Measurements from ENCODE around the gene FBXL22. TPM values are rescaled to one million over a fixed set of nuclear protein-coding genes. Genes with fewer than 3 reads are reported as not detected.
"Not testable (repeated sequence)": the region's sequence is repeated elsewhere in the genome, so short reads cannot be mapped to it uniquely, and the experiment has no call there.

FBXL22 gene
- total RNA-seq, 1 donor from 2014 or later: 58.4 TPM

- no peak for DNase-seq (ENCODE audit: low spot score)
These were observed 14.0 kb downstream of the FBXL22 start for GRCh38 chr15:63611177-63611576.

DNA sequence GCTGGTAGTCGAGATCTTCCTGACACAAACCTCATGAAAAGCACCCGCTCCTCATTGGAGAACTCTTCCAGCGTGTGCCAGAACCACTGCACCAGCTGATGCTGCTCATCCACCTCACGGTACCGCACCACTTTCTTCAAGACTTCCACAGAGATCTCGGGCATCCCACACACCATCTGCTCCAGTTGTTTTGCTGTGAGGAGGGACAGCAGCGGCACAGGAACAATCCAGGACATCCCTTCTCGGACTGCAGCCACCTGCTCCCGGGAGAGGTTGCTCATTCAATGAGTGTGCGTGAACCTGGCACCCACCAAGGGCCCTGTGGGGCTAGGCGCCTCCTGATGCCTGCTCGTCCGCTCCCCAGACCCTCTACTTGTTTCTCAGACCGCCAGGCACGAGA is 15.1 kb downstream of the FBXL22 start:
- no peak for DNase-seq (ENCODE audit: low spot score)

DNA sequence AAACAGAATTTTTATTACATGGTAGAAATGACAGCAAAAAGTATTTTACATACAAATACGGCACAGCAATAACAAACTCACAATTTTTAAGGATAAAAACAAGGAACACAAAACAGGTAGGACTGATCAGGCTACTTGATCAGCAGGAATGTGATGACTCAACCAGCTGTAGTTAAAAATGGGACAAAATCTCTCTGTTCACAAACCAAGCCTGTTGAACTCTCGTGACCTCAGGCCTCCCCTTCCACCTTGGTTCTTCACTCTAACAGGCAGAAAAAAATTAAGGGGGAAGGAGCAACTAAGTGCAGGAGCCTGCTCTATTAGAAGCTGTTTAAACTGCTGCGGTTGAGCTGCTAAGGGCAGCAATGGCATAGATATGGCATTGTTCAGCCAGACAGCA is 18.7 kb downstream of the FBXL22 start:
- no peak for DNase-seq (ENCODE audit: low spot score)

DNA sequence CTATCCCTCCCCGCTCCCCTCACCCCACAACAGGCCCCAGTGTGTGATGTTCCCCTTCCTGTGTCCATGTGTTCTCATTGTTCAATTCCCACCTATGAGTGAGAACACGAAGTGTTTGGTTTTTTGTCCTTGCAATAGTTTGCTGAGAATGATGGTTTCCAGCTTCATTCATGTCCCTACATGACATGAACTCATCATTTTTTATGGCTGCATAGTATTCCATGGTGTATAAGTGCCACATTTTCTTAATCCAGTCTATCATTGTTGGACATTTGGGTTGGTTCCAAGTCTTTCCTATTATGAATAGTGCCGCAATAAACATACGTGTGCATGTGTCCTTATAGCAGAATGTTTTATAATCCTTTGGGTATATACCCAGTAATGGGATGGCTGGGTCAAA is 20.0 kb downstream of the FBXL22 start:
- DNase-seq (ENCODE audit: low spot score): not testable (repeated sequence)

GRCh38 chr15:63617627-63618026 is 20.4 kb downstream of the FBXL22 start:
- DNase-seq (ENCODE audit: low spot score): not testable (repeated sequence)

- DNase-seq (ENCODE audit: low spot score): not testable (repeated sequence)
These were observed 23.6 kb downstream of the FBXL22 start for GRCh38 chr15:63620760-63621159.

DNA sequence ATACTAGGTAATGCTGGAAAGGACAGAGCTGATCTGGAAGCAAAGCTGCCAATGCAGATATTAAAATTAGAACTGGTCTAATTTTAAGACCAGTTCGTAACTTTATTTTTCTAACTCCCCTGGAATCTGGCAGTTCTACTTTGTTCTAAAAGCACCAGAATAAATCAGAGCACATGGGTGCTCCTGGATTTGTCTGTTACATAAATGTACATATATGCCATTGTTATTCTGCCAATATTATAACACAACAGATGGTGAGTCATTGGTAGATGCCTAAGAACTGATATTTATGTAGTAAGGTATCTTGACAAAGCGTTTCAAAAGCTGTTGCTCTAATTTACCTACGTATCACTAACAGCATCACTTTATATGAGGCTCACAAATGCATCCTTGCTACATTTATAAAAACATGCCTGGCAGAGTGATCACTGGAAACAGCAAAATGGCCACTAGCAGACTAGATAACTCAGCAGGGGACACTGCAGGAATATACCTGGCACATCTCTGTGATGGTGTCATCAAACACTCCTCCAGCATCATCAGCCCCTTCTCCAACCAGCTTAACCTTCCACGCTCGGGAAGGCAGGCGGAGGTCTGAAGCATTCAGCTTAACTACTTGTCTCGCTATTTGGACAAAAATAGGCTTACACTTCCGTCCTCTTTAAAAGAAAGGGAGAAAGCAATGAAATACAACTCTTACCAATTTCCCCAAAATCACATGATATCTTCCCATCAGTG is 26.2 kb downstream of the FBXL22 start:
- no peak for DNase-seq (ENCODE audit: low spot score)

GRCh38 chr15:63626955-63627354 is 29.8 kb downstream of the FBXL22 start:
- no peak for DNase-seq (ENCODE audit: low spot score)

- no peak for DNase-seq (ENCODE audit: low spot score)
These were observed 31.1 kb downstream of the FBXL22 start for GRCh38 chr15:63628123-63628822.

DNA sequence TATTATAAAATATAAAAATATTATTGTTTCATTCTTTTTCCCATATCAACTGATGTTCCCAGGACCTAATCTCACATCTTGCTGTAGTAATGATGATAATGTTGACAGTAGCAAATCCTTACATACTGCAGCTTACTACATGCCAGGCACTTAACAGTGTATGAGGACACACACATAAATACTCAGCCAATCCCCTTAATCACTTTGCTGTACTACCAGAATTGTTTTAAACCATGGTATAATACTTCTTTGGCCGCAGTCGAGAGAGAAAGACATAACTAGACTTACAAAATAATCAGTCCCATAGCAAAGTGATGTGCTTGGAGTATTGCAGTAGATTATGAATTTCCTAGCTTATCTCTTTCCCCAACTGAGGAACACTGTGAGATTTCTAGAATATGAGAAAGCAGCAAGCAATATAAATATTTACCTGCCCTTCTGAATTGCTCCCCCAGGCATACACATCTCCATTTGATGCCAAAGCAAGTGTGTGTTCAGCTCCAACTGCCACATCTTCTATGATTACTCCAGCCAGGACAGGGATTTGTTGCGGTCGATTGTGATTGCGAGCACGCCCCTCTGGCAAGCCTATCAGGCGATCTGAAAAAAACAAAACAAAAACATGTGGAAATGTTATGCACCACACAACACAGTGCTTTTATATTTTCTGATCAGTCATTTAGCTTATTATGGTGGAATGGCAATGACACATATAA is 33.0 kb downstream of the FBXL22 start:
- no peak for DNase-seq (ENCODE audit: low spot score)

DNA sequence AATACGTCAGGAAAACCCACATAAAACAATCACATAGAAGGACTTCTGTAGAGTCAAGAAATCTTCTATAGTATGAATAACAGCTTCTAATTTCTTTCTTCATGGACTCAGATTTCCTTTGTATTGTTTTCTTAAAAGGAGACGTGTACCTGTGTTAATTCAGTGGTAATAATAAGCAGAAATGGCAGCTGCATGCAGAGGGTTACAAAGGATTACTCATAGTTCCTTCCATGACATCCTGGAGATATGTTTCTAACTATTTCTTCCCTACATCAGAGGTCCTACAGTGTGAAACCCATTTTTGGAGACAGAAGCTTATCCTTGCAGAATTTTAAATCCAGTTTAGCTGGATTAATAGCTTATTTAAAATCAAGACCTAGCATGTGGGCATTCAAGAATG is 36.1 kb downstream of the FBXL22 start:
- DNase-seq (ENCODE audit: low spot score): no peak

DNA sequence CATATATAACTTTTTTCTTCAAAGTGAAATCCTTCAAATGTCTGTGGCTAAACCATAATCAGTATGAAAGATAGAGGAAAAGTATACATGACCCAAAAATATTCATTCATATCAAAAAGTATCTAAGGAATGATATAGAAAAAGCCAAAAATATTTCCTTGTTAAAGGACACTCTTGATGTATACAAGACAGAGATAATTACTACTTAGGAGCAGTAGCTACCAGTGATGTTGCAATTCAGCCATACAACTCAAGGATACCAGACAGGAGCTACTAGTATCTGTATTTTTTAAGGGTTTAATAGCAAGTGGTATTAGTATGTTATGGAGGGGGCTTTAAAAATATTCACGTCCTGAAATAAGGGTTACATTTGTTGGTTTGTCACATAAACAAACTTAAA is 37.0 kb downstream of the FBXL22 start:
- DNase-seq (ENCODE audit: low spot score): no peak

DNA sequence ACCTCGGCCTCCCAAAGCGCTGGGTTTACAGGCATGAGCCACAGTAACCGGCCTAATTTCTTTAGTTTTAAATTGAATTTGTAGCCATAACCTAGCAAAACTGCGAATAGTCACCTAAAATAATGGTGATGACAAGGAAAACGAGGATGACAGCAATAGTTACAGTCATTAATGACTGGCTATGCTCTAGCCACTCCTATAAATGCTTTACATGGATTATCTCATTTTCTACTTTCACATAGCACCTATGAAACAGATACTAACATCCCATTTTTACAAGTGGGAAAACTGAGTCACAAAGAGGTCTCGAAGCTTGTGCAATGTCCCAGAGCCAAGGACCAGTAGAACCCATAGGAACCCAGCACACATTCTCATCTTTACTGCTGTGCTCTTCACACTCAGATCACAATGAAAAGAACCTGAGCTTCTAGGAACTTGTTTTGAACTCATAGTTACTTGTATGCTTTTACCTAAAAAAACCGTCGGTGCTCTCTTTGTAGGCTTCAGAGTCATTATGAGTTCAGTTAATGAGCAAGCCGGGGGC is 39.4 kb downstream of the FBXL22 start:
- no peak for DNase-seq (ENCODE audit: low spot score)

- DNase-seq (ENCODE audit: low spot score): no peak
These were observed 41.7 kb downstream of the FBXL22 start for GRCh38 chr15:63638839-63639238.

GRCh38 chr15:63640146-63640545 is 43.0 kb downstream of the FBXL22 start:
- DNase-seq (ENCODE audit: low spot score): no peak

Other genes with a start within 250 kb of the FBXL22 start
- 20.5 TPM for gene CA12, start 215.5 kb upstream of the FBXL22 start, total RNA-seq
- gene USP3, start 92.8 kb upstream of the FBXL22 start, total RNA-seq: 81.2 TPM
- 81.9 TPM for gene HERC1, start 236.6 kb downstream of the FBXL22 start, total RNA-seq

Data from mucosa of gallbladder (tissue), 1 donor.